GM18873 (cell line): ENCODE measurements around the gene GIMAP4.
"Not testable (repeated sequence)": the region's sequence is repeated elsewhere in the genome, so short reads cannot be mapped to it uniquely, and the experiment has no call there.

Source experiments
- ATAC-seq: cut with Tn5 transposase; IDR thresholded peaks from one replicate; pipeline ENCODE4 v1.9.1; 2021; ENCODE audit warnings: mild to moderate bottlenecking, moderate library complexity, moderate number of reproducible peaks; ENCODE audit not compliant: unreplicated experiment, low FRiP score

Gene GIMAP4

GRCh38 chr7:150579979-150580637 is 12.9 kb downstream of the GIMAP4 start:
- not testable (repeated sequence) for ATAC-seq

DNA sequence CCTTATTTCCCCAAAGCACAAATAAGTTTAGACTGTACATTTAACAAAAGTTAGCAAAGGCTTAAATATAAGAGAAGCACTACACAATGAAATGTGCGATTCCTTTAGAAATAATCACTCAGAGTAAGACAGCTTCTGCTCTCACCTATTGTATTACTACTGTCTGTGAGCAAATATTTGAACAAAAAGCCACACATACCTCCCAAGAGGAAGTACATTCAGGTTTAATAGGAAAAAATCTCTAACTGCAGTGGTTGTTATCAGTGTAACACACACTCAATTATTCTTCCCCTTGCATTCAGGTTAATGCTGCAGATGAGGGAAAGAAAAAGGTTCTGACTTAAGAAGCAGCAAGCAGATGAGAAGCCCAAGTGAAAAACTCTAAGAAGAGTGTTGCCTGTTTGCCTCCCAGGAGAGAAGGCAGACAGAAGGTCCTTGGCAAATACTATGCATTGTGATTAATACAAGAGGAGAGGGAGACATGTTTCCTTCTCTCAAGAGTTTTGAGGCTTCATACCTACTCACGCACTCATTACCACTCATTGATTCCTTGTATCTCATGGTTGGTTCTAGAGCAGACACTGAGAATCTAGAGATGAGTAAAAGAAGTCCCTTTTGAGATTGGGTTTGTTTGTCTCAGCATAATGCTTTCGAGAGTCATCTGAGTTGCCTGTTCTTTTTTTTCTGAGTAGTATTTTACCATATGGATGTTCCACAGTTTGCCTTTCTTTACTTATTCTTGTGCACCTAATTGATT is 13.6 kb downstream of the GIMAP4 start:
- ATAC-seq, result no peak

DNA sequence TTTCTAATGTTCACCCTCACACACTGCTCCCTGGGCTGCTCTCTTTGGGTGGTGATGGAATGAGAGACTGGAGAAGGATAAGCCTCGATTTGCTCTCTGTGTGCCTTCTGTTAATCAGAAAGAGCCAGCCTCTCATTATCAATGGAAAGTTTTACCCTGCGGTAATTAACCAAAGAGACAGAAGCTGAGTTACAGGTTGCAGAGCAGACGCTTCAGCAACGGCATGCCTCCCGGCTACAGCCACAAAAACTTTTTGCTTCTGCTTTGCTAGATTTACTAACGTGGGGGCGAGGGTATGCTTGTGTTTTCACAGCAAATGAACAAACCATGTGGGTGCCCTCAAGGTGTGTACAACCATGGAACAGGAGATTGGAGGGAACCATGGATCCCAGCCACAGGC is 18.0 kb downstream of the GIMAP4 start:
- no peak for ATAC-seq

DNA sequence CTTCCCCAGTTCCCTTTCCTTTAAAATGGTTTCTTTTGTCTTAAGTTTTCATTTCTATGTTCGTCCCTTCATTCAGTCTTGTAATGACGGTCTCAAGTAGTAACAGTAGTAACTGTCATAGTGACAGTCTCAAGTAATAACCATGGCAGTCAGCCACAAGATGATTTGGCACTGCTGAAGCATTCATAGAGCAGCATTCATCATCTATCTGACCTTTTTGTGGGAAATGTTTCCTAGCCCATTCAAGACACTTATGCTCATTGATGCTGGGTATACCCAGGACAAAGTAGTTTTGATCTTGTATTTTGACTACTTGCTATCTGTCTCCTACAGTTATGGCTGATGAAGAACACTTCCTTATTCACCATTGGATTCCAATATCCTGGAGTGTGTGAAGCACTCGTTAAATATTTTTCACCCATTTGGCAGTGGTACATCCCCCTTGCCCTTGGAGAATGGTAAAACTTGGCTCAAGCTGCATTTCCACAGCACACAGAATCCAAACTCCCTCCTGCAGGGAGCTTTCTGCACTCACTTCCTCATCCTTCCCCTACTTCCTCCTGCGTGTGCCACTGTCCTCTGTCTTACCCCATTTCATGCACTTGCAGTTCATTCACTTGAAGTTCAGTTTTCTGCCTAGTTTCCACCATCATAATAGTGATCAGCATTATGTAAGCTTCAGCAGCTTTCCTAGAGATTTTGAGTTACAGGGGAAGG is 19.0 kb downstream of the GIMAP4 start:
- no peak for ATAC-seq

- no peak for ATAC-seq
These were observed 19.6 kb downstream of the GIMAP4 start for GRCh38 chr7:150586785-150587152.

DNA sequence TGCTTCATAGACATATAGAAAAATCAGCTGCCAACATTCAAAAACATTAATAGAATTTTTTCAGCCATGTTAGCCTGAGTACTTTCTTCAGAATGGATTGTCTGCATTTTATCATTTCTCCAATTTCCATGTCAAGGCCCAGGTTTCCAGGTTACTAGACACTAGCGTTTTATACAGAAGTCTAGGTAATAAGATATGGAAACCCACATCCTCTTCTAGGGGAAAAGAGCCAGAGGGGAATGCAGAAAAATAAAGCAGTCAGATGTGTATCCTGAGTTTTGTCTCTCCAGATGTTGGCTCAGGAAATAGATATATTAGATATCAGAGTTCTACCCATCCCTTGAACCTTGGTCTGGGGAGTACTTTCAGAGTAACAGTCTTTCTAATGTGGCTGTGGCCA is 20.4 kb downstream of the GIMAP4 start:
- no peak for ATAC-seq

DNA sequence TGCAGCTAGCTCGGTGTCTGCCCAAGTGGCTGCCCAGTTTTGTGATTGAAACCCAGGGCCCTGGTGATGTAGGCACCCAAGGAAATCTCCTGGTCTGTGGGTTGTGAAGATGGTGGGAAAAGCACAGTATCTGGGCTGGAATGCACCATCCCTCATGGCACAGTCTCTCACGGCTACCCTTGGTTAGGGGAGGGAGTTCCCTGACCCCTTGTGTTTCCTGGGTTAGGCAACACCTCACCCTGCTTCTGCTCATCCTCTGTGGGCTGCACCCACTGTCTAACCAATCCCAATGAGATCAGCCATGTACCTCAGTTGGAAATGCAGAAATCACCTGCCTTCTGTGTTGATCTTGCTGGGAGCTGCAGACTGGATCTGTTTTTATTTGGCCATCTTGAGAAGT is 27.6 kb downstream of the GIMAP4 start:
- no peak for ATAC-seq

GRCh38 chr7:150595361-150595760 is 28.2 kb downstream of the GIMAP4 start:
- no peak for ATAC-seq

DNA sequence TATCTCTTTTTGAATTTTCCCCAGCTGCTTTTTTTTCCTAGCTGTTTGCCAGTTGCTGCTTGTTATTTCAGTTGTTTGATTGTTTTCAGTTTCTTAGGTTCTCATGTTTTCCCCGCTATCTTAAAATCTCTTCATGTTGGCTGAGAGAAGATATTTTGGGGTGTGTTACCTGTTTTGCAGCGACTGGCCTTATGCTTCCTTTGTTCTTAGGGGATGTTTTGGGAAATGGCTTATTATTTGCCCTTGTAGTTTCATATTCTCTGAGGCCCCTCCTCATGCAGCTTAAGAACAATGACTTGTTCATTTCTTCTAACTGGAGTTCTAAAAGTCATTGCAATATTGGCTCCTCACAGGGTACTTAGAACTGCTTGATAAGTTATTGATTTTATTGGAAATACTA is 36.4 kb downstream of the GIMAP4 start:
- not testable (repeated sequence) for ATAC-seq

DNA sequence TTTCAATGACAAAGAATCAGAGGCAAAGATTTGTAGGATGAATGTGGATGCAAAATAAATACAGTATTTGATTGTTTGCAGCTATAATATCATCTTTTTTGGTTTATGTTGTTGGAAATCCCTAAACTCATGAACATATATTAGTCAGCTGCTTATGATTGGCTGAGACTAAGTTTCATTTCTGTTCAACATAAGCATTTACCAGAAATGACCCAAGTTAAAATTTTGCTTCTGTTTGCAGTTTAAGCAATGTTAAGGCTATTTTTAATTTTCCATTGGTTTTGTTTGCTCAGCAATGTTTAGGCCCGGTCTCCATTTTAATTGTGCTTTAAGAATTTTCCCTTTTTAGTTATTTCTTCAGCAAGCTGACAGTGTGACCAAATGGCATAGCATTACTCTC is 43.0 kb downstream of the GIMAP4 start:
- ATAC-seq, result no peak

GRCh38 chr7:150612925-150613324 is 45.7 kb downstream of the GIMAP4 start:
- no peak for ATAC-seq

GRCh38 chr7:150613880-150614279 is 46.7 kb downstream of the GIMAP4 start:
- no peak for ATAC-seq

DNA sequence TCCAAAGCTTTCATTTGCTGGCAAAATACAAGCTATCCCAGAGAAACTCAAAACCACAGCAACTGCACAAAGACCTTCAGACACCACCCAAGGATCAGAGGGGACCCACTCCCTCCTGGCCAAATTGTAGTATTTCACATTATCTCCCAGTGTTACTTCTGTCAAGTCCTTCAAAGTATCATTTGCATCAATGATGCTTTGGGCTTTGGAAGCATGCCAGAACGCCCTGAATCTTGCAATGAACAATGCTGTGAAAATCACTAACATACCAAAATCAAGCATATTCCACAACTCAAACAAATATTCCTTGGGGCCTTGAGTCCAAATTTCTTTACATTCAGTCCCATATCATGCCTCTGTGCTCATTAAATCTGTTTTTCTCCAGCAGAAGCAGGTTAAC is 47.2 kb downstream of the GIMAP4 start:
- not testable (repeated sequence) for ATAC-seq

DNA sequence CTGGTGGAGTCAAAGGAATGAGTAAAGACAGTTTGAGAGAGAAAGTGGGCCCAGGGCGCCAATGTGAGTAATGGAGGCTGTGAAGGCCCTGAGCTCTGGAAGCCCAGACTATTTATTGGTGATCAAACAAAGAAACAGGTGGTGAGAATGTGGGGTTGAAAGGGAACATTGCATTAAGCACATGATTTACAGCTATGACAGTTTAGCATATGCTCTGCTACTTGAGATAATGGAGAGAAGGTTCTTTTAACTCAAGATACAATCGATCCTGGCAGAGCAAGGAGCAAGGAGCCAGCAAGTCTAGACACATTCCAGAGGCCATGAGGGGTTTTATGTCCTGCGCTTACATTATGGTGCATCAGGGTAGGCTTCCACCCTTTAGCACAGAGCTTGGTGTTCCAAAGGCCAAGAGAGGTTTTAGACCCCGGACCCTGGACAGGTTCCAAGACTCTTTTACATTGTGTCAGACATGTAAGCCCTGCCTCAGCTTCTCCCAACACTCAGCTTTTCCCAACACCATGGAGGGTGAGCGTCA is 48.1 kb downstream of the GIMAP4 start:
- not testable (repeated sequence) for ATAC-seq

GRCh38 chr7:150620061-150620460 is 52.9 kb downstream of the GIMAP4 start:
- ATAC-seq, result no peak

- peak; percentile 60 for ATAC-seq
These were observed 53.6 kb downstream of the GIMAP4 start for GRCh38 chr7:150620617-150621371.

DNA sequence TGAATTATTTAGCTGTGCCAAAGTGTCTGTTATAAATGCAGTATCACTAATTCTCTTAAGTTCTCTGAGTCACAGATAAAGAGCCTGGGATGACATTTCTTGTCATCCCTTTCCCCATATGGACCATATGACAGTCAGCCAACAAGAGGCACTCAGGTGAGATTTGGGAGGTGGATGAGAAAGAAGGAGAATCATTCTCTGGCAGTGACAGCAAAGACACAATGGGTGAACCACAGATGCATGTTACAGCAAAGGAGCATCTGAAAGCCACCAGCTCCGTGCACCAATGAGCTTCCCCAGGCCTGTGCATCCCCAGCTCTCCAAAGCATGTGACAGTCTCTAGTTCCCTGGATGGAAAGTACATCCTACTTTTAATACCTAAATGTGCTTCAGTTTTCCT is 54.2 kb downstream of the GIMAP4 start:
- ATAC-seq, result peak; percentile 33
